GM12874 (cell line): ENCODE data around the gene NOL4L.

Experiments used
- TF ChIP-seq, protein P1 (sequence below): IDR thresholded peaks from 2 replicates; pipeline ENCODE4 v1.5.1; 2011; ENCODE audit warnings: low read depth, mild to moderate bottlenecking, control low read depth, low read length, moderate library complexity; ENCODE audit not compliant: insufficient read depth

The NOL4L gene

DNA sequence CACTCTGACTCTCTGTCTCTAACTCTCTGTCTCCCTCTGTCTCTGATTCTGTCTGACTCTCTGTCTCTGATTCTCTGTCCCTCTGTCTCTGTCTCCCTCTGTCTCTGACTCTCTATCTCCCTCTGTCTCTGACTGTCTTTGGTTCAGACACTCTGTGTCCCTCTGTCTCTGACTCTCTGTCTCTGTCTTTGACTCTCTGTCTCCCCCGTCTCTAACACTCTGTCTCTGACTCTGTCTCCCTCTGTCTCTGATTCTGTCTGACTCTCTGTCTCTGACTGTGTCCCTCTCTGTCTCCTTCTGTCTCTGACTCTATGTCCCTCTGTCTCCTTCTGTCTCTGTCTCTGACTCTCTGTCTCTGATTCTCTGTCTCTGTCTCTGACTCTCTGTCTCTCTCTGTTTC is 21.7 kb upstream of the NOL4L start:
- TF ChIP-seq, protein P1, sequence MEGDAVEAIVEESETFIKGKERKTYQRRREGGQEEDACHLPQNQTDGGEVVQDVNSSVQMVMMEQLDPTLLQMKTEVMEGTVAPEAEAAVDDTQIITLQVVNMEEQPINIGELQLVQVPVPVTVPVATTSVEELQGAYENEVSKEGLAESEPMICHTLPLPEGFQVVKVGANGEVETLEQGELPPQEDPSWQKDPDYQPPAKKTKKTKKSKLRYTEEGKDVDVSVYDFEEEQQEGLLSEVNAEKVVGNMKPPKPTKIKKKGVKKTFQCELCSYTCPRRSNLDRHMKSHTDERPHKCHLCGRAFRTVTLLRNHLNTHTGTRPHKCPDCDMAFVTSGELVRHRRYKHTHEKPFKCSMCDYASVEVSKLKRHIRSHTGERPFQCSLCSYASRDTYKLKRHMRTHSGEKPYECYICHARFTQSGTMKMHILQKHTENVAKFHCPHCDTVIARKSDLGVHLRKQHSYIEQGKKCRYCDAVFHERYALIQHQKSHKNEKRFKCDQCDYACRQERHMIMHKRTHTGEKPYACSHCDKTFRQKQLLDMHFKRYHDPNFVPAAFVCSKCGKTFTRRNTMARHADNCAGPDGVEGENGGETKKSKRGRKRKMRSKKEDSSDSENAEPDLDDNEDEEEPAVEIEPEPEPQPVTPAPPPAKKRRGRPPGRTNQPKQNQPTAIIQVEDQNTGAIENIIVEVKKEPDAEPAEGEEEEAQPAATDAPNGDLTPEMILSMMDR, result no peak

DNA sequence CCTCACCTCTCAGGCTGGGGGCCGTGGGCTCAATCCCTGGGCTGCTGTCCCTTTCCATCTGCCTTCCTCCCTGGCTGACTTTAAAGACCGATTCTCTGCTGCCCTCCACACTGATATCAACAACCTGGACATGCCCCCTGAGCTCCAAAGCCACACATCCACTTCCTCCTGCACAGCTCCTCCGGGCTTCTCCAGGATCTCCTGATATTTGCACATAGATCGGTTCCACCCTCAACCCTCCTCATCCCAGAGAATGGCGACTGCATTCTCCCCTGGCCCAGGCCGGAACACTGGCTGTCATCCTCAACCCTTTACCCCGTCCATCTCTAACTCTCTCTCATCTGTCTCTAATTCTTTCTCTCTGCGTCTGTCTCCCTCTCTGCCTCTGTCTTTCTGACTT is 21.0 kb upstream of the NOL4L start:
- TF ChIP-seq, protein P1, result no peak

DNA sequence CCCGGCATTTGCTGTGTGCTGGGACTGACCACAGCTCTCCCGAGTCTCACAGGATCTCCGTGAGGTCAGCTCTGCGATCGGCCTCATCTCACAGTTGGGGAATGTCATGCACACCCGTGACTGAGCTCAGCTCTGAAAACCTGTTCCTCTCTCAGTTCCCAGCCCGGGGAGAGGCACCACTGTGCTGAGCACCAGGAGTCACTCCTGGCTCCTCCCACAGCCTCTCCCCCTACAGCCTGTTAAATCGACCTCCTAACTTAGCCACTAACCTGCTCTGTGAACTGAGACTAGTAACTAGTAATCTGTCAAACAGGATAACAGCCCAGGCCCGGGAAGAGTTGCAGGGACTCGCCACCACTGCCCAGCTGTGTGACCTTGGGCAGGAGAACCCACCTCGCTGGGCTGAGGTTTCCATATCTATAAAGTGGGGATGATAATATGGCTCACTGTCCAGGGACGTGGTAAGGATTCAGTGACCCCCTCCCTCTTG is 20.1 kb upstream of the NOL4L start:
- TF ChIP-seq, protein P1, result no peak

DNA sequence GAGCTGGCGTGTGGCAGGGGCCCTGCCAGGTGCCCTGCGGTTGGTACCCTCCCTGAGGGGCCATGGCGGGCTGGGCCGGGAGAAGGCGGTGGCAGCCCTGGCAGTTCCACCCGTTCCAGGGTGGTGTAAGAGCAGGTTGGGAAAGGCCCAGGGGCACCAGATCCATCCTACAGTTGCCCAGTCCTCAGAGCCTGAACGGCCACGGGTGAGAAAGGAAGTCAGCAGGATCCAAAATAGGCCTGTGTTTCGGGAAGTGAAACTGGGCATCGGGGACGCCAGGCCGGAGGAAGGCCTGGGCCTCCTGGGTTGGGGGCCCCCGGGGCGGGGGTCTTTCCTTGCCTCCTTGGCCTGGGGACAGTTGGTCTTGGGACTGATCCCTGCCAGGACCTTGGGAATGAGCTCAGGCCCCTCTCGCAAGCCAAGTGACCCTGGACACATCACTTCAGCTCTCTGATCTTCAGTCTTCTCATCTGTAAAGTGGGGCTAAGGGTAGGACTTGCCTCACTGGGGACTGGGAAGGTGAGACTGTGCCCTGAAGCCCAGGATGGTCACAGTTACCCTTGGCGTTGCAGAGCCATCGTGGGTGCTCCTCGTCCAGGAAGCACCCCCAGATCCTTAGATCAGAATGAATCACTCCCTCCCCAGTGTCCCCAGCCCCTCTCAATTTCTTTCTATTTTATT is 18.1 kb upstream of the NOL4L start:
- TF ChIP-seq, protein P1, result no peak

DNA sequence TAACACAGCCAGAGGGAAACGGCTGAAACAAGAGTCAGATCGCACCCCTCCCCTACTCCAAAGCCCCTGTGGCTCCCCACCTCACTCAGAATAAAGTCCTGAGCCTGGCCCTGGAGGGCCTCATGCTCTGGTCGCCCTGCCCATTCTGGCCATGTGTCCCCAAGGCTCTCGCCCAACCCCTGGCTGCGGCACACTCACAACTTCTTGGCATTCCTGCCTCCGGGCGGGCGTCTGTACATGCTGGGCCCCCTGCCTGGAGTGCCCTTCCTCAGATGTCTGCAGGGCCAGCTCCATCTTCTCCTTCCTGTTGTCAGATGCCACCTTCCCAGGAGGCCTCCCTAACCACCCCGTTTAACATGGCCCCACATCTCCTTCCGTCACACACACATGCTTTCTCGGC is 17.1 kb upstream of the NOL4L start:
- TF ChIP-seq, protein P1, result no peak

DNA sequence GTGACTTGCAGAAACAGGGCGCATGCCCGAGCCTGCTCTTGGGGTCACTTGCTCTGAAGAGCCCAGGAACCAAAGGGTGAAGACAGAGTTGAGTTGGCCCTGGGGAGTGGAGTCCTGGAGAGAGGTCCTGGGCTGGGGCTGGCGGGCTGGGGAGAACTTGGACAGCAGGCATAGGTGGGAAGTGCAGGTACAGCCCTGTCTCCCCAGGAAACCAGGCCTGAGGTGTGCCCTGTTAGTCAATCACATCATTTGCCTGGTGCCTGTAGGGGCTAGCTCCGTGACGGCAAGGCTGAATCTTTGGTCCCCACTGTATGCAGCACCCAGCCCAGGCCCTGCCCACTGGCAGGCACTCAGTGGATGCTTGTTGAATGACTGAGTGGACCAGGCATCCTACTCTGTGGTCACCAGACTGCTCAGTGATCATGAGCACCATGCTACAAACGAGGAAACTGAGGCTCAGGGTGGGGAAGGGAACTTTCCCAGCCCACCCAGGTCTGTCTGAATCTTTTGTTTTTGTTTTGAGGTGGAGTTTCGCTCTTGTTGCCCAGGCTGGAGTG is 15.6 kb upstream of the NOL4L start:
- TF ChIP-seq, protein P1, result no peak

DNA sequence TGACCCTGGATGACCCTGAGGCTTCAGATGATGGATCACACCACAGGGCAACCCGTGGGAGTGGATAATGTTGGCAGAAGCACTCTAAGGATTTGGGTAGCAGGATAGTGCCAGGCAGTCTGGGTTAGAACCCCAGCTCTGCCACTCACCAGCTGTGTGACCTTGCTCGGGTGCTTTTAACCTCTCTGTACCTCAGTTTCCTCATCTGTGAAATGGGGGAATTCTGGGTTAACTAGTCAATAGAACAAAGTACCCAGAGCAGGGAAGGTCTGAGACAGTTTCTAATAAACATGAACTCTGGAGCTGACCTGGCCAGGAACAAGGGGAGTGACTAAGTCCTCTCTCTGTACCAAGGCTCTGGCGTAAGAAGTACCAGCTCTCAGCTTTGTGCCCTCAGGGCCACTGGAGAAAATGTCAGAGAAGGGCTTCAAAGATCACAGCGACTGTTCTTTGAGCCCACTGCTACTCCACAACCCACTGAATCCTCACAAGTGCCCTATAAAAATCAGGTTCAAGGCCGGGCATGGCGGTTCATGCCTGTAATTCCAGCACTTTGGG is 14.7 kb upstream of the NOL4L start:
- TF ChIP-seq, protein P1, result no peak
